Amniotic epithelial cell (primary cell): ENCODE results near the gene LHFPL6.

ENCODE experiments used
- DNase-seq: peaks from one replicate; pipeline ENCODE4 v3.0.0-alpha.2; 2010; ENCODE audit warnings: low read depth

The LHFPL6 gene

DNA sequence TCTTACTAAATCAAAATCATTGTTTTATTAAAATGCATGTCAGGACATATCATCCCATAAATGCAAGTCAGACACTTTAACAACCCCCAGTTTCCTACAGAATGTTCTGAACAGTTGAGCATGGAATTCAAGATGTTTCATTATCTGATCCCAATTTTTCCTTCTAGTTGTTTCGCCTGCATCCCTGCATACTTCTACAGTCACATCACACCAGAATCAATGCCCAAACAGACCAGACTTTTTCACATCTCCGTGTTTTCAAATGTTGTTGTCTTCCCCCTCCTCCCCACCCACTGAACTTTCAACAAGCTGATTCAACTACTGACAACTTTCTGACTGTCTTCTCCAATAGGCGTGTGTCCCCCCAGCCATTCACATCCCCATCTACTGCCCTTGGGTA lies 48.6 kb downstream of the LHFPL6 start:
- no peak for DNase-seq

DNA sequence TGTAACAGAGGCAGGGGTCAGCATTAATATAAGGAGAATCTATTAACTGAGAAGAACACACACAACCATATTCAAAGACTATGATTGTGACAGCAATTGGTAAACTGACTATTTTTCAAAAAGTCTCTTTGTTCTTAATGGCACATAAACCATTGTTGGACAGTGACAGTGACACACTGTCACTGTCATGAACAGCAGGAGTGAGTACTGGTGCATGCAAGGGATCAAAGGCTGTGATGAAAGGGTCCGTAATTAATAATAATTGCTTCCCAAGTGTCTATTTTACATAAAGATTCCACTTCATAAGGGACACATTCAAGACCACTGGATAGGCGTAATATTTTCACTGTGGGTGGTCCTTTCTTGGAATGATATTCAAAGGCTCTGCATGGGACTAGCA lies 50.7 kb downstream of the LHFPL6 start:
- DNase-seq = no peak

DNA sequence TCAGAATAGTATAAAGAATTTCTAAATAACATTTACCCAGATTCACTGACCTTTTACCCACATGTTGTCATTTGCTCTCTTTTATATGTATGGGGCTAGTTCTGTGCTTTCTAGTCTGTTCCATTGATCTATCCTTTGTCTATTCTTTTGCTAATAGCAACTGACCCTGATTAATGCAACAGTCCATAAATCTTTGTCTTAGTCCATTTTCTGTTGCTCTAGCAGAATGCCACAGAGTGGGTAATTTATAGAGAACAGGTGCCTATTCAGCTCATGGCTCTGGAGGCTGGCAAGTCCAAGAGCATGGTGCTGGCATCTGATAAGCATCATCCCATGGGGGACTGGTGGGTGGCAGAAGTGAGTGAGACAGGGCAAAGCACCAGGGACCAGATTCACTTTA lies 52.1 kb downstream of the LHFPL6 start:
- DNase-seq = no peak

DNA sequence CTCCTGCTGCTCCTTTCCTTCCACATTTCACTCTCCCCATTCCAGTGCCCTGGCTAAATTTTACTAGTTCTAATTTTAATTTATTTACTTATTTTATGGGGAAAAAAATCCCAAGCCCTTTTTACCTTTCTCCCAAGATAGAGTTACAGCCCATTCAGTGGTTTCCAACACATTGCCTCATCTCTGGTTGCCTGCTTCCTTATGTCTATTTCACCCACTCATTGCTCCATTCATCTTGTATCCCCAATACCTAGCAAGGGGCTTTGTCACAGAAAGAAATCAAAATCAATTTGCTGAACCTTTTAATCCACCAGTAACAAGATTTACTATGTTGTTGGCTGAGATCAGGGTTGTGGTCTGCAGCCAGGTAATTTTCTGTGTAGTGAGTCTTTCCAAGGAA lies 55.9 kb downstream of the LHFPL6 start:
- no peak for DNase-seq

DNA sequence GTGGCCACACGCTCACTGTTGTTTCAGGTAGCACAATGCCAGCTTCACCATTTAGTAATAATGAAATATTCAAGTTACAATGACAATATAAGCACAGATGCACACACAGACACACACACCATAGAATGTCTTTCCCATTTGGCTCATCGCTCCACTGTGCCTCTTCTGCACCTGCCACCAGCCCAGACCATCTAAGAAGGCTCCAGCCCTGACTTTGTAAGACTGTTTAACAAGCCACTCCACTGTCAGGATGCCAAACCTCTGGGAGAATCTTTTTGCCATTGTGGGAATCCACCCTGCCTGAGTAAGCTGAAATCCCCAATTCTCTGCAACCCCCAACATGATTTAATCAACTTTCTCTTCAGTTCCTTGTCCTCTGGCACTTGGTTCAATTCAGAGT lies 60.6 kb downstream of the LHFPL6 start:
- no peak for DNase-seq

DNA sequence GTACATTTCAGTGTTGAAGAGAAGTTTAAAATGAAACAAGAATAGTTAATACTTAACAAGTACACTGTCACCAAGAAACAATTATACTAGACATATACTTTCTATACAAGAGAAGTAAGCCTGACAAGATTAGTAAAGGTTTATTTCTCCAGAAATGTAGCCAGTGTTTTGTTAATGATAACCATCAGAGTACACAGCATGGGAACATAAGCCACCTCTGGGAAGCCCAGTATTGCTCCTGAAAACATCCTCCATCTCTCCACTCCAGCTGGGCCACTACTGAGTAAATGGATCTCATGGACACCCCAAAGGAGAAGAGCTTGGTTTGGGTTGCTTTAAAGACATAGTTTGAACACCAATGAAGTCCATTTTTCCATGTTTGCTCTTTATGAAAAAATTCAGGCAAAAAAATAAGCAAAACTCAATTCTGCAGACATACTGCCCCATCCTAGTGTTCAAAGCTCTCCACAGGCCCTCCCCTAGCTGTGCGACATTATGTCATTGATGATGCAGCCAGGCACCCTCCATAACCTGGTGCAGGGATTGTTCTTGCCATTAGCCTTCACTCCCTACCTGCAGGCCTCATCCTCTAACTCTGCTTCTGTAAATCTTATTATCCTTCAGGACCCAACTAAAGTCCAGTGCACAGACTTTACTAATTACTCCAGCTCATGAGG lies 61.9 kb downstream of the LHFPL6 start:
- no peak for DNase-seq

DNA sequence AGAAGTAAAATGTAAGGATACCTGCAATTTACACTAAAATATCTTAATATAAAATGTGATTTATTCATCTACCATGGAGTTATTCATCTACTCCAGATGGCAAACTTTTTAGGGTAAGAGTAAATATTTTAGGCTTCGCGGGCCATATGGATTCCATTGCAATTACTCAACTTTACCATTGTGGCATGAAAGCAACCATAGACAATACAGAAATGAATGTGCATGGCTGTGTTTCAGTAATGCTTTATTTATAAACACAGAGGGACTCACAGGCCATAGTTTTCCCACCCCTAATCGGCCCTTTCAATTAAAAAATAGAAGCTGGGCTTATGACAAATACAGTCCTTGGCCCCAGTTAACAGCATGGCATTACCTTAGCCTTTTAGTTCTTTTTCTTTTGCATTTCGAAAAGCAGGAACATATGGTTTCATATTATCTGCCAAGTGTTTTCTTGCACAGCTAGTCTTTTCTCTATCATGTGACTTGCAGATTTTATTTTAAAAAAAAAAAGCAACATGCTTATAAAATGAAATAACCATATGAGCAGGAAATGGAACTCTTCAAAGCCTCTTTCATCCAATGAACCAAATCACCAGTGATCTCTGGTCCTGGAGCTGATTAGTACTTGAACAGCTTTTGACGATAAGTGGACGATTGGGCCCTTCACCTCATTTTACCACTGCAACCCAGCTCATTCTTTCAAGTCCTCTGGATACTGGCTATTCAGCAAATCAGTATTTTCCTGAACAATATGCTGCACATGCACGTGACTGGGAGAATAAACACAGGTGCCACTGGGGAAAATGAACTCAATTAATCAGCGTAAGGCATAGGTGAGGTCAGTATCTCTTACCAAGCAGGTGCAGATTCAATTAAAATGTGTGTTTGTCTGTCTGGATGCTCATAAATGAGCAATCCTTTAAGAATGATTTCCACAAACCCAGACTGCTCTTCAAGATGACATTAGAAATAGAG lies 63.9 kb downstream of the LHFPL6 start:
- DNase-seq = no peak

DNA sequence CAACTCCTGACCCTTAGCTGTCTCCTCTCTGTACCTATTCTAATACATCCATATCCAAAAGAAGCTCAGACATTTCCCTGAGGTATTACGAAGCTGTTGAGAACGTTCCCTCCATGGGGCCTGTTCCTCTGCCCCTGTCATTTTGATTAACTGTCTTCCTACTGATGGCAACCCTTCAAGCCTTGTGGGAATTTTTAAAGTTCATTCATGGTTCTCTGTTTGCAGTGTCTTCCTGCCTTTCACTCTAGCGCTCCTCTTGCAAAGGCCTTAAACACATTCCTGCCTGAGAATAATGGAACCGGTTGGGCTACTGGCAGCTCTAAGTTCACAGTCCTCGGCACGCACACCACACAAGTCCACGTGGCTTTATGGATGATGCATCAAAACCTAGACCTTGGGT lies 66.1 kb downstream of the LHFPL6 start:
- DNase-seq = no peak

DNA sequence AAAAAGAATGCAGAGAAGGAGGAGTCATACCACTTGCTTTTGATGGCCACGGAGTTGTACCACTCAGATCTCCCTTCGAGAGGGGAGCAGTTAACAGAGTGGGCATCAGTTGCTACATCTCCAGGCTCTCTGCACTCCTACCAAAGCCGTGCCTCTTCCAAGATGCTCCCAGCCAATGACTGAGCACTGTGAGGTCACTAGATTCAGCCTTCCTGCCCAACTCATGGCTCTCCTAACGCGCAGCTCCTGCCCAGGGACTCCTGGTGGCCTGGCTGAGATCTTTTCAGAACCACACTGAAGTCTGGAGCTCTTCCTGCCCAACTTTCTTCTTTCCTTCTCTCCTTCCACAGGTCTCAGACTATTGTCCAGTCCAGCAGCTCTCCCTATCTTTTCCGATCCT lies 66.7 kb downstream of the LHFPL6 start:
- DNase-seq = no peak

DNA sequence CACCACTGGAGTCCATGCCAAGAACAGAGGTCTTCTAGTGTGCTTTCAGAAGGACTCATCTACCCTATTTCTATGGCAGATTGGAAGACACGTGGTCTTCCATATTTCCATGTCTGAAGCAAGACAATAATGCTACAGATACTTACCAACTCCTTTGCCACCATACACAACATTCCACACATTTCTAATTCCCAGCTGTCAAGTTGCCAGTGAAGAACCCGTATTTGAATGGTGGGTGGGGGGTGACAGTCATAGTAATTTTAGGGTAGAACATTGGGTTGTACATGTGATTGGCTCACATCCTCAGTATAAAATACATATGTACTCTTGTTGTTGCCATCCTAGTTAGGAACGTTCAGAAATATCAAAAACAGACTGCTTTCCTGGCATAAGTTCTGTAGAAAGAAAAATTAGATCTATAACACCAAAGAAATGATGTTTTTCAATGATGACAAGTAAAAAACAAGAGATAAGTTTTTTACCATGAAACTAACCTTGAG lies 69.3 kb downstream of the LHFPL6 start:
- no peak for DNase-seq

DNA sequence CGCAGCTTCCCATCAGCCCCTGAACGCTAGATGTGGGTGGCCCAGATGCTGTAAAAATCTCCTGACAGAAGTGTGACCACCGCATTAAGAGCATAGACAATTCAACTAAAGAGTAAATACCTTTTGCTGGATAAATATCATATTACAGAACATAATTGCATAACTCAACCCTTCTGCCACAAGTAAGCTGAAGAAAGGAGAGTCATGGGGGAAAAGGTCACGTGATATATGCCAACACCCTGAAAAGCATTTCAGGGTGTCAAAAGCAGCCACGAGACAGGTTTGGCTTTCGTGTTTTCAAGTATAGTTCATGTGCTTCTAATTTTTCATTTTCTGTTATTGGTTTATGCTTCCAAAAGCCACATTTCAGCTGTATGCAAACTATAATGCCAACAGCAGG lies 71.3 kb downstream of the LHFPL6 start:
- peak; percentile 61 for DNase-seq

DNA sequence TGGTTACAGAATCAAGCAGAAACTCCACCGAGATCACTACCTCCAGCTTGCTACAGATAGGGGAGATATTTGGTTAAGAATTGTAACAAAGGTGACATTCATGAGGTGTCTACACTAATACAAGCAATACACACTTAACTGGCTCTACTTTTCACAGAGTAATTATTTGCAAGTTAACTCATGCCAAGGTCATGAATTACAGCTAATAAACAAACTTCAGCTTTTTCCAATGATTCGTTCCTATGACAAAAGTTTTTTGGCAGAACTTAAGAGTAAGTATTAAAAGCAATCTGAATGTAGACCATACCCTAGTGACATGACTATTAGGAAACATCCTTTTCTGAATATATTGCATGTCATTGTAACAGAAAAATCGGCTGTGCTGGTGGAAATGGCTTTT lies 72.1 kb downstream of the LHFPL6 start:
- no peak for DNase-seq

DNA sequence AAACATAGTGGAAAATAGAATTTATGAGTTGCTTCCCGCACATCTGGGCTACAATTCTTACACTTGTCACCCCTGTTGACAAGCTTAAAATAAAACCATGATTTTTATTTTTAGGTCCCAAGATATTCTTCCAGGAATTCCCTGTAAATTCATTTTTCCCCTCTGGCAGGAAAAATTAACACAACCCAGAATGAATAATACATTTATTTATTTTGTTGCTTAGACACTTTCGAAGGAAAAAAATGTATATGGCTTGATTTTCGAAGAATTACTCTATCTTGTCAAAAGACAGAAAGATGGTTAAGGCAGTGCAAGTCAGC lies 74.4 kb downstream of the LHFPL6 start:
- no peak for DNase-seq

DNA sequence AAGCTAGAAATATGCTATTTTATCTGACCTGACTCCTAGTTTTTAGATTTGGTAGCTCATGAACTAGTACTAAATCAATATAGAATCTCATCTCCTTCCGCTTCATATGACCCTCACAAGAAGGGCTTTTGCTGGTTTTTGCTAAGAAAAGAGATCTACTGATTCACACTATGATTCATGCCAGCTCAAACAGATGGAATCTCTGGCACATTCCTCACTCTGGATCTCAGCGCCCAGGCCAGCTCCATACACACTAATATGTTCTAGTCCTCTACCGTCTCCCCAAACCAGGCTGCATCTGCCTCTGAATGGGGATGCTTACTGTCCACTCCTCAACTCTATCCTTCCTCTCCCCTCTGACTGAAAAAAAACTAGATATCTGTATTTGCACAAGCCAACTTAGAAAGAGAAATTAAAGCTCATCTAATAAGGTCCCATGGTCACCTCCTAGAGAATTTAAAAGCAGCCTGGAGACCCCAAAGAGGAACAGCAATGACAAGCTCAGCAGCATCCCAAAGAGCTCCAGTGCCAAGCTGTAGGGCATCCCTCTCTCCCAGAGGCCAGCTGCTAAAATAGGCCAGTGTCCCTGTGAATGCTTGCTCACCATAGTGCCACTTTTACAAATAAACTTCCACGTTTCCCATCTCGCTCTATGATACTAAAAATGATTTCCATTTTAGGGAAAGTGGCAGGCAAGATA lies 74.9 kb downstream of the LHFPL6 start:
- DNase-seq = peak; percentile 87

DNA sequence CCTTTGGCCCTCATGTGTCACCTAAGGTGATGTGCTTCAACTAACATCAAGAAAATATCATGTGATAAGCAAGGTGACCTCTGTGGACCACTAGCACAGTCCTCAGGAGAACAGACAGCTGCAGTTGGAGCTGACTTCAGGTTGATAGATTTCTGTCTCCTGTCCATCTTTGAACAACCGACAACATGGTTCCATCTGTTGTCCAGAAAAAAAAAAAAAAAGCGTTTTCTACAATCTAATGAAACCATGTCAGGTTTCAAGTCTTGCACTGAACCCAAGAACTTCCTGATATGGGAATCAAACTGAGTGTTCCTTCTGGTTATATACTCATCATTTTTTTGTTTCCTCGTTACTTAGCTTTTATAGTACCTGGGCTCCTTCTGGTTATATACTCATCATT lies 75.7 kb downstream of the LHFPL6 start:
- no peak for DNase-seq

DNA sequence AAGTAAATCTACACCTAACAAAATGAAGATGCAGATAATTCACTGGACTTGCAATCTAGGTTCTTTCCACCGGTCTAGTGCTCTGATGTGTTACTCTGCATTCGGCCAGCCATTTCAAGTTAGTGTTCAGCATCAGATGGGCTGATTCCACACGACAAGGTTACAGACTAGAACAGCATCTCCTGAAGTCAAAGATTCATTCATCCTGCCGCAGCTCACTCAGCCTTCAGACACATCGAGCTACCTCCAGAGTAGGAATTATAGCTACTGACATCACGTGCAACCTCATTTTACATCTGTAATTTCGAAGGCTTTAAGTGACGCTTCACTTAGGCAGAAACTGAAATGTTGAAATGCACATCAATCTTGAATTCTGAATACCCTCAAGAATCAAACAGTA lies 76.5 kb downstream of the LHFPL6 start:
- DNase-seq = no peak

DNA sequence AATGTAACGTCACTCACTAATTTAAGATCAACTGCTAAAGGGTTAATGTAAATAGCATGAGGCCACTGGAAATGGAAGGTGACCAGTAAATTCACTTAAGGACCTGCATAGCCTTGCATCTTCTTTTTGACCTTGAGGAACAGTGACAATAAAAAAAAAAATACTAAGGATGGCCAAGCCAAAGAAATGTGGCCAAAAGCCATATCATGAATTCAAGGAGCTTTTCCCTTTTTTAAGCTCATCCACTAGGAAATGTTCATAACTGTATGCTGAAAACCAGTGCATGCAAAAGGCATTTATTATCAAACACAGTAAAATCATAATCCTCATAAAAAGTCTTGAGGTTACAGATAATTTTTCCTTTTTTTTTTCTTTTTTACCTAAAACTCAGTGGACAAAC lies 77.5 kb downstream of the LHFPL6 start:
- no peak for DNase-seq

DNA sequence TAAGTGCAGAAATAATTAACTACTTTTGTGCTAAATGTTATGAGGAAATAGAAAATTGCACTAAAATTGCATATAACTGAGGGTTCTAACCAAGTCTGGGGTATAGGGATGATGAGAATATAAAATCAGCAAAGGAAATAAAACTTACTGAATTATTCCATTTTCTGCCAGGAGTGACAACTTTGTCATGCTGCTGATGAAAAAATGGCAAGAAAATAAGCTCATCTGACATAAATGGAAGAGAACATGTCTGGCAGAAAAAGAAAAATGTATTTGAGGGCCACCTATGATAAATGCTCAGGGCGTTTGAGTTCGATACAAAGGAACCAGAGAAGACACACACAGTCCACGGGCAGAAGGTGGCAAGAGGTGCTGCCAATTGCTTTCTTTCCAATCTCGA lies 78.2 kb downstream of the LHFPL6 start:
- no peak for DNase-seq

DNA sequence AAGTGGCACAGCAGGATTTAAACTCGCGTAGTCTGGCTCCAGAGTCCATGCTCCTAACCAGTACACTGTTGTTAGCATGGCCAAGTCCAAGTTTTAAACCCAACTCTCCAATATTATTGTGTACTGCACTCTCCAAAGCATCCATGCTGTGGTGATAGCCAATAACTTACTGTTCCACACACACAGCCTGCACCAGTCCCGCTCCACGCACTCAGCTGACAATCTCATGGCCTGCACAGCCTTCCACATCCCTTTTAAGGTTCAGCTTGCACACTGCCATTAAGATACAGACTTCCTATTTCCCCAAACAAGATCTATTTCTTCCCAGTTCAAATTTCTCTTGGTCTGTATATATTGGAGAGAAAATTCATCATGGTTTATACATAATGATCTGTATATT lies 80.7 kb downstream of the LHFPL6 start:
- DNase-seq = no peak

DNA sequence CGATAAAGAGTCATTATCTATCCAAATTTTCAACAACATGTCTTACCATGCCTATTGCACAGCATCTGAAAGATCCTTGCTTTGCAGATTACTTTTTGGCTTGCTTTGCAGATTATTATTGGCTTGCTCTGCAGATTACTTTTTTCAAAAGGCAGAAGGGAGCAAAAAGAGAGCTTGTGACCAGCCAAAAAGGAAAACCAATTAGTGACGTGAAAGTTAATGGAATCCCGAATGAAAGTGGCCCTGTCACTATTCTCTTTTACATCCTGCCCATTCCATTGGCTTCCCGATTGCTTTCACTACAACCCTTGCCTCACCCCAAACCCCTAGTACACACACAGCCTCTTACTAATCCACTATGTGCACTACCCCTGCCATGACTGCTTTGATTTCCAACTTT lies 81.3 kb downstream of the LHFPL6 start:
- DNase-seq = no peak

DNA sequence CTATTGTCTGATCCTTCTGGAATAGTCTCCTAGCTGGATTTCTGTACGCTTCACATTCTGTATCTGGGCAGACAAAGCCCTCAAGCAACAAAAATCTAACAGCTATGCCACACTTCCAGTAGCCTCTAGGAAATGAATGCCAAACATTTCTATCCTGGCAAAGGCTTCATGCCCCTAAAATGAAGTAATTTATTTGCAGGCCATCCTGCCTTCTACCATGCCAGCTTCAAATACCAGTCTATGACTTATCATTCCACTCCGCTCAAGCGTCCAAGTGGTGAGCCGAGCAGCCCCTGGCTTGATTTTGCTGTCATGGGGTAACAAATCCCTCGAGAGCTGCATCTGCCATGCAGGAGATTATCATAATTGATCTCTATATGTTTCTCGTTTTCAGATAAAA lies 86.9 kb downstream of the LHFPL6 start:
- no peak for DNase-seq

DNA sequence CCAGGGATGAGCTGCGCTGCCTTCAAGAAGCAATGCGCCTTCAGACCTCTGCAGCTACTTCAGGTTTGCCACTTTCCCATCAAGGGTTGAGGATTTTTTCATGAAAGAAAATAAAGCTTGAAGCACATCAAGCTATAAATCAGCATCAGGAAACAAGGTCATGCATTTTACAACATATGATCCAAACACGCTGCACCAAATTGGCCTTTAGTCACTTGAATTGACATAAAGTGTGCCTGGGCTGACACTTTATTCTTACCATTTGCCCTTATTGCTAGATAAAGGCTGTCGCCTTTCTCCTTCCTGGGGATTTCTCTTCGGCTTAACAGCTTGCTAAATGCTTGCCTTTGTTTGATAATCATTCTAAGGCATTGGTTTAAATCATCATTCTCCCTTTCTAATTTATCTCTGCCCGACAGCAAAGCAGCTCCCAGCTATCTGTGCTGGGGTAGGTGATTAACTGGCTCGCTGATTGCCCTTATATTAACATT lies 87.7 kb downstream of the LHFPL6 start:
- no peak for DNase-seq

DNA sequence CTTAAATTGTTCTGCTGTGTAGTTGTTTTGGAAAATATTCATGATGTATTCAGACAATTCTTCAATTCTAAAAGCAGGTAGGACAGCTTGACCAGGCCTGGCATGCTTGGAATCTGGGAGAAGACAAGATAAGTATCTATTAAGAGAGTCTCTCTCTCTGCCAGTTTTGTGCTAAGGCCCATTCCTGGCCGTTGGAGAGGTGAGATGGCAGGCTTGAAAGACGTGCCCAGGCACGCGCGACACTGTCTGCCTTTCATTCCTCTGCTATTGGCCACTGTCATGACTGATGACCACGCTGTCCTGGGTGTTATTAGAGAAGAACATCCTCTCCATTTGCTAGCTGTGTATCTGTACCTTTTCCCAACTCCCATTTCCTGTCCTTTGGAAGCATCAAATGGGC lies 90.3 kb downstream of the LHFPL6 start:
- DNase-seq = no peak
